GM23338 (cell line): ENCODE data around the gene VASN. TPM values are rescaled to one million over a fixed set of nuclear protein-coding genes. Genes with fewer than 3 reads are reported as not detected.

Source experiments
- ATAC-seq: fragments of 200-7000 bp; cut with Tn5 transposase; 3 replicates; pipeline ENCODE4 v1.9.1; 2020
- DNase-seq: peaks from one replicate; pipeline ENCODE4 v3.0.0-alpha.2; 2015; ENCODE audit warnings: low spot score
- H2AFZ ChIP-seq: fragments of 200-600 bp; sonication (generic); 2 replicates; pipeline ENCODE4 v1.8.0; 2016; ENCODE audit warnings: antibody characterized with exemption, mild to moderate bottlenecking, moderate library complexity
- H3F3A ChIP-seq: fragments of 200-600 bp; sonication (generic); replicated peaks from 2 replicates; pipeline ENCODE4 v1.8.0; 2017; ENCODE audit warnings: antibody characterized with exemption, mixed run types, low read depth
- H3K27ac ChIP-seq: fragments of 200-600 bp; sonication (generic); 2 replicates; pipeline ENCODE4 v1.6.1; 2016; ENCODE audit warnings: low read depth
- H3K27me3 ChIP-seq: fragments of 200-600 bp; sonication (generic); 2 replicates; pipeline ENCODE4 v1.8.0; 2016; ENCODE audit warnings: mild to moderate bottlenecking, mixed run types, moderate library complexity; ENCODE audit not compliant: insufficient read depth
- H3K36me3 ChIP-seq: fragments of 200-600 bp; sonication (generic); 2 replicates; pipeline ENCODE4 v1.8.0; 2016; ENCODE audit warnings: mild to moderate bottlenecking; ENCODE audit not compliant: insufficient read depth
- H3K4me1 ChIP-seq: fragments of 200-600 bp; sonication (generic); 2 replicates; pipeline ENCODE4 v1.8.0; 2016; ENCODE audit warnings: mild to moderate bottlenecking, moderate library complexity; ENCODE audit not compliant: insufficient read depth
- H3K4me2 ChIP-seq: fragments of 200-600 bp; sonication (generic); 2 replicates; pipeline ENCODE4 v1.7.1; 2017; ENCODE audit warnings: mixed run types
- H3K4me3 ChIP-seq: fragments of 200-600 bp; sonication (generic); 2 replicates; pipeline ENCODE4 v1.6.1; 2016; ENCODE audit warnings: mixed run types
- H3K79me2 ChIP-seq: fragments of 200-600 bp; sonication (generic); replicated peaks from 2 replicates; pipeline ENCODE4 v1.8.0; 2017; ENCODE audit warnings: mild to moderate bottlenecking; ENCODE audit not compliant: insufficient read depth
- H3K9me2 ChIP-seq: fragments of 200-600 bp; sonication (generic); 2 replicates; pipeline ENCODE4 v1.8.0; 2017; ENCODE audit not compliant: insufficient read depth
- H4K20me1 ChIP-seq: fragments of 200-600 bp; sonication (generic); replicated peaks from 2 replicates; pipeline ENCODE4 v1.8.0; 2017; ENCODE audit warnings: mild to moderate bottlenecking; ENCODE audit not compliant: insufficient read depth
- H3K27ac Mint-ChIP-seq: 2 replicates; pipeline ENCODE4 v1.8.0; 2020; ENCODE audit warnings: inconsistent platforms, mild to moderate bottlenecking, moderate library complexity, mixed read lengths
- H3K27me3 Mint-ChIP-seq: 3 replicates; pipeline ENCODE4 v1.8.0; 2022; ENCODE audit warnings: low read depth, mild to moderate bottlenecking, moderate library complexity, mixed read lengths, inconsistent platforms; ENCODE audit not compliant: insufficient read depth, poor library complexity
- H3K36me3 Mint-ChIP-seq: 3 replicates; pipeline ENCODE4 v1.8.0; 2021; ENCODE audit warnings: low read depth, mild to moderate bottlenecking, inconsistent platforms, moderate library complexity, mixed read lengths
- H3K4me1 Mint-ChIP-seq: 3 replicates; pipeline ENCODE4 v1.8.0; 2020; ENCODE audit warnings: mild to moderate bottlenecking, inconsistent platforms, mixed read lengths
- H3K4me3 Mint-ChIP-seq: 3 replicates; pipeline ENCODE4 v1.8.0; 2021; ENCODE audit warnings: moderate library complexity, mild to moderate bottlenecking, inconsistent platforms, mixed read lengths
- H3K9me3 Mint-ChIP-seq: 3 replicates; pipeline ENCODE4 v1.8.0; 2020; ENCODE audit warnings: moderate library complexity, mild to moderate bottlenecking, inconsistent platforms, mixed read lengths
- CREB1 ChIP-seq: fragments of 250-450 bp; sonication (Bioruptor Pico); IDR thresholded peaks from 2 replicates; pipeline ENCODE4 v1.5.0; 2020; ENCODE audit warnings: low read depth, mild to moderate bottlenecking, moderate library complexity
- CTCF ChIP-seq, 2 experiments: fragments of 200-600 bp in 1 of 2; sonication (generic) in 1 of 2; conservative IDR thresholded peaks; 2 replicates each; pipeline versions ENCODE4 v1.5.1 to v1.6.1; 2016 to 2017; ENCODE audit warnings: antibody characterized with exemption in 2 of 2, low read depth in 2 of 2, mild to moderate bottlenecking in 2 of 2, moderate library complexity in 1 of 2
- ETS1 ChIP-seq: IDR thresholded peaks from 2 replicates; pipeline ENCODE4 v1.6.1; 2016; ENCODE audit warnings: antibody characterized with exemption
- EZH2 ChIP-seq: fragments of 200-600 bp; sonication (generic); IDR thresholded peaks from one replicate; pipeline ENCODE4 v1.8.0; 2017; ENCODE audit warnings: antibody characterized with exemption, mild to moderate bottlenecking, low read depth; ENCODE audit not compliant: unreplicated experiment
- EZH2phosphoT487 ChIP-seq: fragments of 200-600 bp; sonication (generic); IDR thresholded peaks from one replicate; pipeline ENCODE4 v1.8.1; 2018; ENCODE audit warnings: antibody characterized with exemption; ENCODE audit not compliant: unreplicated experiment
- JUNB ChIP-seq: IDR thresholded peaks from one replicate; pipeline ENCODE4 v1.6.1; 2016; ENCODE audit warnings: antibody characterized with exemption; ENCODE audit not compliant: unreplicated experiment
- NANOG ChIP-seq: IDR thresholded peaks from 2 replicates; pipeline ENCODE4 v1.6.1; 2016; ENCODE audit warnings: antibody characterized with exemption, borderline replicate concordance
- POLR2AphosphoS5 ChIP-seq: IDR thresholded peaks from 2 replicates; pipeline ENCODE4 v1.6.1; 2016; ENCODE audit warnings: antibody characterized with exemption, low read depth
- REST ChIP-seq: IDR thresholded peaks from one replicate; pipeline ENCODE4 v1.6.1; 2018; ENCODE audit warnings: antibody characterized with exemption; ENCODE audit not compliant: unreplicated experiment
- STAT1 ChIP-seq: IDR thresholded peaks from one replicate; pipeline ENCODE4 v1.6.1; 2016; ENCODE audit warnings: antibody characterized with exemption; ENCODE audit not compliant: unreplicated experiment
- ZNF114 ChIP-seq: fragments of 250-450 bp; sonication (Bioruptor Pico); IDR thresholded peaks from 2 replicates; pipeline ENCODE4 v1.5.0; 2020; ENCODE audit warnings: mild to moderate bottlenecking, moderate library complexity
- ZNF331 ChIP-seq: fragments of 250-450 bp; sonication (Bioruptor Pico); IDR thresholded peaks from 2 replicates; pipeline ENCODE4 v1.5.0; 2020; ENCODE audit warnings: low read depth, mild to moderate bottlenecking, moderate library complexity
- ZNF462 ChIP-seq: fragments of 250-450 bp; sonication (Bioruptor Pico); IDR thresholded peaks from 2 replicates; pipeline ENCODE4 v1.5.0; 2020; ENCODE audit warnings: mild to moderate bottlenecking, moderate library complexity
- polyA plus RNA-seq: library from polyadenylated mRNA; unstranded; fragments of >200 nt; fragmentation: Nextera tagmentation; extraction: Ambion mirVana; gene quantifications from 2 replicates; pipeline ENCODE4 v1.2.1, GENCODE V29; 2016
- total RNA-seq: library from RNA; depleted of rRNA; stranded (reverse); fragments of >200 nt; shearing (Covaris generic); gene quantifications from 2 replicates; pipeline ENCODE4 v1.2.3, GENCODE V29; 2014

Gene VASN
- total and polyA plus RNA-seq, 2 experiments from 2014 or later = 8.0 to 15.5 TPM

GRCh38 chr16:4324492-4325252 lies 47.0 kb upstream of the VASN start:
- Mint-ChIP-seq H3K36me3 (no peaks in the 10 kb centered on the region), H3K4me1 (peaks cover 19% of the 10 kb centered on the region), H3K27ac (peak overlapping the region; percentile 34; the same call in 1 of the 2 replicates), H3K9me3 (no peaks in the 10 kb centered on the region), H3K4me3 (peak overlapping the region; percentile 15; the same call in 1 of the 3 replicates), H3K27me3 (peaks cover 7% of the 10 kb centered on the region)
- Histone ChIP-seq H3F3A (peaks cover 13% of the 10 kb centered on the region; the same call in 1 of the 2 replicates), H3K4me1 (peaks cover 28% of the 10 kb centered on the region), H3K27ac (0 out of 2 replicates have a peak overlapping the region, but pooled peaks have one; percentile 80), H3K27me3 (no peaks in the 10 kb centered on the region), H3K79me2 (peaks cover 72% of the 10 kb centered on the region), H4K20me1 (no peaks in the 10 kb centered on the region; the same call in 1 of the 2 replicates), H3K4me3 (no peak overlapping the region), H2AFZ (no peak overlapping the region), H3K9me2 (no peaks in the 10 kb centered on the region), H3K36me3 (no peaks in the 10 kb centered on the region), H3K4me2 (peak overlapping the region; percentile 73)
- ATAC-seq (no peak), DNase-seq (no peak)
- TF ChIP-seq EZH2 = no peak
- TF ChIP-seq CTCF (conservative IDR thresholded peaks at IDR 0.05; ENCODE audit: low read depth in 2 of 2) = no peak
- TF ChIP-seq CREB1 = no peak
- TF ChIP-seq NANOG = no peak
- TF ChIP-seq ETS1 = no peak
- no peak for TF ChIP-seq POLR2AphosphoS5
- no peak for TF ChIP-seq STAT1
- TF ChIP-seq EZH2phosphoT487 = no peak
- TF ChIP-seq ZNF114 (CRISPR knock-in tag) = no peak
- no peak for TF ChIP-seq REST
- TF ChIP-seq JUNB = no peak
- TF ChIP-seq ZNF331 = no peak
- no peak for TF ChIP-seq ZNF462 (CRISPR knock-in tag)
